Measurements from ENCODE around the gene EXOC4. TPM values are rescaled to one million over a fixed set of nuclear protein-coding genes. Genes with fewer than 3 reads are reported as not detected.

Gene EXOC4
- total and polyA plus RNA-seq, 2 experiments from 2014 or later, result 23.9 to 51.7 TPM

- no peak overlapping the region for H3K9ac ChIP-seq
- H3K4me2 ChIP-seq (ENCODE audit: unreplicated experiment), result no peak overlapping the region
- no peak for DNase-seq
- no peak overlapping the region for H2AFZ ChIP-seq
- H3F3A ChIP-seq (ENCODE audit: insufficient read depth), result peaks cover 19% of the 10 kb centered on the region
- H3K4me3 ChIP-seq, result no peak overlapping the region
- no peaks in the 10 kb centered on the region for H3K27me3 ChIP-seq (replicated peaks; ENCODE audit: insufficient read depth)
- no peak overlapping the region for H3K27ac ChIP-seq
- no peaks in the 10 kb centered on the region for H3K9me3 ChIP-seq (ENCODE audit: low read depth)
- H3K36me3 ChIP-seq (ENCODE audit: low read depth), result no peaks in the 10 kb centered on the region
- WGBS, 2 experiments (ENCODE audit: low coverage in 1 of 2, low lambda C conversion rate in 2 of 2, missing lambda C conversion rate in 2 of 2), result 82 to 83% methylated on average over 6 of the region's 6 CpGs
- no peaks in the 10 kb centered on the region for H3K9me2 ChIP-seq (ENCODE audit: insufficient read depth)
- TF ChIP-seq EZH2 (IDR thresholded peaks at IDR 0.05; ENCODE audit: insufficient read depth, poor library complexity, severe bottlenecking) (no peak), EZH2phosphoT487 (IDR thresholded peaks at IDR 0.05; ENCODE audit: insufficient read depth, low read depth) (no peak)
- H3K79me2 ChIP-seq (ENCODE audit: insufficient read depth), result no peaks in the 10 kb centered on the region
- peaks cover 13% of the 10 kb centered on the region for H3K4me1 ChIP-seq (ENCODE audit: insufficient read depth)
- in situ Hi-C loops (cut with MboI), result no loop called here
- H4K20me1 ChIP-seq (ENCODE audit: insufficient read depth), result no peaks in the 10 kb centered on the region
These were observed 548.5 kb downstream of the EXOC4 start for GRCh38 chr7:133801341-133801740.

DNA sequence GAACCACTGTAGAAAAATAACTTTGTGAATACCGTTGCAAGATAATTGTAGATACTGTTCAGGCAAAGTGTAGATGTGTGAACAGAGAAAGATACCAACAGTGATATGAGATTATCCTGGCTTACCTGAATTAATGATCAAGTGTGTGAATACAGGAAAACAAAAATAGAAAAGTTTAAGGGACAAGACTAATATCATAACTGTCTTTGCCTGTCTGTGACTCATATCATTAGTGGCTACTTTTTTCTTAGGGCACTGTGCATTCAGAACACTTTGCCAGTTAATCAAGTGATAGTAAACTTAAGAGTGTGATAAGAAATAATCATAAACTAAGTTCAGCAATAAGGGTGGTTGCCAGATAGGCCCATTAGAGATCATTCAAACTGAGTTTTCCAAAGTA lies 551.2 kb downstream of the EXOC4 start:
- Histone ChIP-seq H2AFZ (no peak overlapping the region), H3K9me3 (ENCODE audit: low read depth) (no peaks in the 10 kb centered on the region), H3K4me2 (ENCODE audit: unreplicated experiment) (no peak overlapping the region), H3K4me1 (ENCODE audit: insufficient read depth) (no peaks in the 10 kb centered on the region), H3F3A (ENCODE audit: insufficient read depth) (no peaks in the 10 kb centered on the region), H3K27ac (no peak overlapping the region), H3K4me3 (no peak overlapping the region), H3K27me3 (replicated peaks; ENCODE audit: insufficient read depth) (no peaks in the 10 kb centered on the region), H3K9me2 (ENCODE audit: insufficient read depth) (no peaks in the 10 kb centered on the region), H3K79me2 (ENCODE audit: insufficient read depth) (no peaks in the 10 kb centered on the region), H3K36me3 (ENCODE audit: low read depth) (no peaks in the 10 kb centered on the region), H4K20me1 (ENCODE audit: insufficient read depth) (no peaks in the 10 kb centered on the region), H3K9ac (no peak overlapping the region)
- no peak for DNase-seq
- 95 to 100% methylated on average over 1 of the region's 1 CpG for WGBS, 2 experiments (ENCODE audit: low coverage in 1 of 2, low lambda C conversion rate in 2 of 2, missing lambda C conversion rate in 2 of 2)
- TF ChIP-seq EZH2phosphoT487 (IDR thresholded peaks at IDR 0.05; ENCODE audit: insufficient read depth, low read depth) (no peak), EZH2 (IDR thresholded peaks at IDR 0.05; ENCODE audit: insufficient read depth, poor library complexity, severe bottlenecking) (no peak)
- in situ Hi-C loops (cut with MboI), result no loop called here

GRCh38 chr7:133805426-133805825 lies 552.5 kb downstream of the EXOC4 start:
- H2AFZ ChIP-seq, result no peak overlapping the region
- no peaks in the 10 kb centered on the region for H4K20me1 ChIP-seq (ENCODE audit: insufficient read depth)
- no peaks in the 10 kb centered on the region for H3K9me2 ChIP-seq (ENCODE audit: insufficient read depth)
- no peaks in the 10 kb centered on the region for H3K36me3 ChIP-seq (ENCODE audit: low read depth)
- no peaks in the 10 kb centered on the region for H3K9me3 ChIP-seq (ENCODE audit: low read depth)
- no peaks in the 10 kb centered on the region for H3K27me3 ChIP-seq (replicated peaks; ENCODE audit: insufficient read depth)
- no peak overlapping the region for H3K27ac ChIP-seq
- 88 to 91% methylated on average over 2 of the region's 2 CpGs for WGBS, 2 experiments (ENCODE audit: low coverage in 1 of 2, low lambda C conversion rate in 2 of 2, missing lambda C conversion rate in 2 of 2)
- H3K4me2 ChIP-seq (ENCODE audit: unreplicated experiment), result no peak overlapping the region
- H3K9ac ChIP-seq, result no peak overlapping the region
- no peaks in the 10 kb centered on the region for H3K4me1 ChIP-seq (ENCODE audit: insufficient read depth)
- in situ Hi-C loops (cut with MboI), result no loop called here
- H3K79me2 ChIP-seq (ENCODE audit: insufficient read depth), result no peaks in the 10 kb centered on the region
- no peak overlapping the region for H3K4me3 ChIP-seq
- DNase-seq, result no peak
- no peaks in the 10 kb centered on the region for H3F3A ChIP-seq (ENCODE audit: insufficient read depth)
- TF ChIP-seq EZH2 (IDR thresholded peaks at IDR 0.05; ENCODE audit: insufficient read depth, poor library complexity, severe bottlenecking) (no peak), EZH2phosphoT487 (IDR thresholded peaks at IDR 0.05; ENCODE audit: insufficient read depth, low read depth) (no peak)

- no peaks in the 10 kb centered on the region for H3K4me1 ChIP-seq (ENCODE audit: insufficient read depth)
- H3K27me3 ChIP-seq (replicated peaks; ENCODE audit: insufficient read depth), result no peaks in the 10 kb centered on the region
- no peak overlapping the region for H3K4me3 ChIP-seq
- H3K27ac ChIP-seq, result no peak overlapping the region
- 74 to 76% methylated on average over 7 of the region's 7 CpGs for WGBS, 2 experiments (ENCODE audit: low coverage in 1 of 2, low lambda C conversion rate in 2 of 2, missing lambda C conversion rate in 2 of 2)
- no peak overlapping the region for H2AFZ ChIP-seq
- no peak overlapping the region for H3K9ac ChIP-seq
- DNase-seq, result no peak
- H3F3A ChIP-seq (ENCODE audit: insufficient read depth), result no peaks in the 10 kb centered on the region
- in situ Hi-C loops (cut with MboI), result no loop called here
- no peaks in the 10 kb centered on the region for H3K36me3 ChIP-seq (ENCODE audit: low read depth)
- no peaks in the 10 kb centered on the region for H4K20me1 ChIP-seq (ENCODE audit: insufficient read depth)
- no peak overlapping the region for H3K4me2 ChIP-seq (ENCODE audit: unreplicated experiment)
- H3K79me2 ChIP-seq (ENCODE audit: insufficient read depth), result no peaks in the 10 kb centered on the region
- no peaks in the 10 kb centered on the region for H3K9me2 ChIP-seq (ENCODE audit: insufficient read depth)
- H3K9me3 ChIP-seq (ENCODE audit: low read depth), result no peaks in the 10 kb centered on the region
- TF ChIP-seq EZH2phosphoT487 (IDR thresholded peaks at IDR 0.05; ENCODE audit: insufficient read depth, low read depth), result no peak
- no peak for TF ChIP-seq EZH2 (IDR thresholded peaks at IDR 0.05; ENCODE audit: insufficient read depth, poor library complexity, severe bottlenecking)
These were observed 555.0 kb downstream of the EXOC4 start for GRCh38 chr7:133807624-133808492.
